ENCODE data around the gene MYO7A. TPM values are rescaled to one million over a fixed set of nuclear protein-coding genes. Genes with fewer than 3 reads are reported as not detected.

MYO7A gene
- total and polyA plus RNA-seq, 2 donors (not counting 3 experiments of a cell fraction or from before 2014, with no cell fraction given) = 1.3 to 3.6 TPM

DNA sequence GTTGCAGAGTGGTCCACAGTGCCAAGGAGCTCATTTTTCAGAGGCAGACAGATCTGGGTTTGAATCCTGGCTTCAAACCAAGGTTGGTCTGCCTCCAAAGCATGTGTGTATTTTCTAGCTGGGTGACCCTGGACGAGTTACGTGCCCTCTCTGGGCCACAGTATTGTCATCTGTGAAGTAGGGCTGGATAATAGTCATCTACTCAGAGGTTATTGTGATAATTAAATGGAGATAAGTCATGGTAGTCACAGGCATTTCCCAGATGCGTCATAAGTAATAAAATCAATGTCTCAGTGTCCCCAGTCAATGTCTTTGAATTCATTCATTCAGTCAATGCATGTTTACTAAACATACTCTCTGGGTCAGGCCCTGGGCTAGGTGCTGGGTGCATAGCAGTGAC is 16.8 kb upstream of the MYO7A start:
- CTCF ChIA-PET = interaction anchor here (0.6 to 5.3 kb wide), 7 partner anchors 10 to 312 kb away, joined by 3 to 64 read pairs (median 5); no protein-coding TSS in a partner anchor
- no peak for FAIRE-seq
- Histone ChIP-seq H3K9me1 (replicated peaks; ENCODE audit: control insufficient read depth, extremely low read depth, insufficient read depth, low read length) (no peaks in the 10 kb centered on the region), H2AFZ (ENCODE audit: low read depth, low read length) (no peak overlapping the region), H3K9ac (replicated peaks; ENCODE audit: extremely low read depth, insufficient read depth, low read length) (no peak overlapping the region), H3K4me2 (ENCODE audit: insufficient read depth, low read length) (no peak overlapping the region), H3K4me3 (replicated peaks in 1 of 3; ENCODE audit: insufficient read depth in 1 of 3, low read depth in 1 of 3, low read length in 3 of 3) (no peak overlapping the region), H3K27ac (ENCODE audit: insufficient read depth, low read depth, low read length) (no peak overlapping the region), H4K20me1 (replicated peaks; ENCODE audit: control insufficient read depth, extremely low read depth, insufficient read depth, low read length) (no peaks in the 10 kb centered on the region), H3K4me1 (ENCODE audit: control insufficient read depth, extremely low read depth, insufficient read depth, low read length) (peaks cover 17% of the 10 kb centered on the region), H3K79me2 (ENCODE audit: control insufficient read depth, insufficient read depth, low read length) (no peaks in the 10 kb centered on the region), H3K9me3 (replicated peaks; ENCODE audit: control insufficient read depth, insufficient read depth, low read length) (no peaks in the 10 kb centered on the region), H3K27me3 (ENCODE audit: control insufficient read depth in 2 of 2, insufficient read depth in 2 of 2, low read length in 2 of 2) (no peaks in the 10 kb centered on the region), H3K36me3 (ENCODE audit: control insufficient read depth in 2 of 2, extremely low read depth in 1 of 2, insufficient read depth in 2 of 2, low read length in 2 of 2) (no peaks in the 10 kb centered on the region)
- no peak for TF ChIP-seq FOS (IDR thresholded peaks at IDR 0.05; ENCODE audit: borderline replicate concordance, insufficient read depth, low read length)
- TF ChIP-seq CTCF (IDR thresholded peaks at IDR 0.05; ENCODE audit: extremely low read depth in 1 of 2, insufficient read depth in 1 of 2, low read depth in 1 of 2, low read length in 2 of 2) = no peak
- TF ChIP-seq MYC (IDR thresholded peaks at IDR 0.05; ENCODE audit: low read depth, low read length) = no peak
- TF ChIP-seq JUN (IDR thresholded peaks at IDR 0.05; ENCODE audit: borderline replicate concordance, insufficient read depth, insufficient read length, low read depth) = no peak
- TF ChIP-seq EZH2 (IDR thresholded peaks at IDR 0.05; ENCODE audit: borderline replicate concordance, low read depth, low read length, severe bottlenecking) = no peak
- TF ChIP-seq, protein P1, sequence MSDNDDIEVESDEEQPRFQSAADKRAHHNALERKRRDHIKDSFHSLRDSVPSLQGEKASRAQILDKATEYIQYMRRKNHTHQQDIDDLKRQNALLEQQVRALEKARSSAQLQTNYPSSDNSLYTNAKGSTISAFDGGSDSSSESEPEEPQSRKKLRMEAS (IDR thresholded peaks at IDR 0.05; ENCODE audit: insufficient read depth, insufficient read length) = no peak
- BruUV-seq (replicated peaks) = no TSS peak
- intact Hi-C loops (cut with micrococcal nuclease) = no loop called here
- dilution Hi-C loops (cut with MboI; ENCODE audit: extremely low pct_ligation_motif_present, low sequenced_read_pairs) = no loop called here
- no peak for DNase-seq (ENCODE audit: low read depth, low spot score)
- POLR2A ChIA-PET = no interaction called here

Data from endothelial cell of umbilical vein (primary cell).